HG02623 (cell line): ENCODE measurements around the gene ZDHHC14.

Experiments used
- ATAC-seq: cut with Tn5 transposase; IDR thresholded peaks from one replicate; pipeline ENCODE4 v1.9.1; 2021; ENCODE audit warnings: moderate library complexity; ENCODE audit not compliant: unreplicated experiment

Gene ZDHHC14

GRCh38 chr6:157635388-157636244 is 254.6 kb downstream of the ZDHHC14 start:
- no peak for ATAC-seq

- ATAC-seq = no peak
Observed at GRCh38 chr6:157637516-157637915, 256.5 kb downstream of the ZDHHC14 start.

- no peak for ATAC-seq
Observed at GRCh38 chr6:157637941-157638662, 257.1 kb downstream of the ZDHHC14 start.

GRCh38 chr6:157638779-157639178 is 257.8 kb downstream of the ZDHHC14 start:
- ATAC-seq = no peak

GRCh38 chr6:157640746-157641451 is 259.9 kb downstream of the ZDHHC14 start:
- no peak for ATAC-seq

GRCh38 chr6:157641837-157642236 is 260.8 kb downstream of the ZDHHC14 start:
- no peak for ATAC-seq

GRCh38 chr6:157642736-157643135 is 261.7 kb downstream of the ZDHHC14 start:
- no peak for ATAC-seq

- no peak for ATAC-seq
Observed at GRCh38 chr6:157644043-157644810, 263.2 kb downstream of the ZDHHC14 start.

GRCh38 chr6:157645201-157645795 is 264.3 kb downstream of the ZDHHC14 start:
- no peak for ATAC-seq

- ATAC-seq = no peak
Observed at GRCh38 chr6:157646012-157646411, 265.0 kb downstream of the ZDHHC14 start.

GRCh38 chr6:157647261-157647915 is 266.4 kb downstream of the ZDHHC14 start:
- ATAC-seq = no peak

GRCh38 chr6:157648561-157648960 is 267.6 kb downstream of the ZDHHC14 start:
- no peak for ATAC-seq

GRCh38 chr6:157649311-157650260 is 268.6 kb downstream of the ZDHHC14 start:
- ATAC-seq = no peak

GRCh38 chr6:157650261-157650640 is 269.3 kb downstream of the ZDHHC14 start:
- ATAC-seq = no peak

- ATAC-seq = no peak
Observed at GRCh38 chr6:157650801-157651200, 269.8 kb downstream of the ZDHHC14 start.

GRCh38 chr6:157651731-157652490 is 270.9 kb downstream of the ZDHHC14 start:
- no peak for ATAC-seq

- ATAC-seq = no peak
Observed at GRCh38 chr6:157652601-157653363, 271.8 kb downstream of the ZDHHC14 start.
